GM12865 (cell line): Measurements from ENCODE around the gene WDR45B.

Experiments used
- DNase-seq: peaks from one replicate; pipeline ENCODE4 v3.0.0; 2010; ENCODE audit warnings: low read depth
- H3K4me3 ChIP-seq: 2 replicates; pipeline ENCODE4 v1.5.1; 2011; ENCODE audit warnings: mild to moderate bottlenecking, low read depth, low read length, control low read depth
- TF ChIP-seq, protein P1 (sequence below): IDR thresholded peaks from 2 replicates; pipeline ENCODE4 v1.5.1; 2011; ENCODE audit warnings: low read length, control low read depth, low read depth, inconsistent platforms; ENCODE audit not compliant: insufficient read depth; ENCODE audit errors: missing control alignments

The WDR45B gene

DNA sequence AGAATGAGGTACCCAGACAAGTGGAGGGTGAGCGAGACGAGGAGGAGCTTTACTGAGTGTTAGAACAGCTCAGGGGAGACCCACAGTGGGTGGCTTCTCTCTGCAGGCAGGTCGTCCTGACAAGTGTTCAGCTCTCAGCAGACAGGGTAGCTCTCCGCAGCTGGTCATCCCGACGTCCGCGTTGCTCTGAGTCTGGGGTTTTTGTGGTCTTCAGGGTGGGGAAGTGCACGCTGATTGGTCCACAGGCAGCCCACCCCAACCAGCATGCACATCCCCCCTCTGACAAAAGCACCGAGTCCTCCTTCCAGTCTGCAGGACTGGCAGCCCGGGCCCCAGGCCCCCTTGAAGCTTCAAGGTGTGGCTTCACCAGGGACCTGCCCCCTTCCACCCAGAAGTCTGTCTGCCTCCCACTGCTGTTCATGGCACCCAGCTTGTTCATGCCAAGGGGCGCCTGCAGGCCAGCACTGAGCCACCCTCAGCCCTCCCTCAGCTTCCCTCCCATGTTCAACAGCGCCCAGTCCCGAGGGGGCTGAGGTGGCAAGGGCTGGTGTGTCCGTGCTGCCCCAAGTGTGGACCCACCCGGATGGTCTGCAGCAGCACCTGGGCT lies 19.9 kb upstream of the WDR45B start:
- H3K4me3 ChIP-seq, result no peak overlapping the region
- TF ChIP-seq, protein P1, sequence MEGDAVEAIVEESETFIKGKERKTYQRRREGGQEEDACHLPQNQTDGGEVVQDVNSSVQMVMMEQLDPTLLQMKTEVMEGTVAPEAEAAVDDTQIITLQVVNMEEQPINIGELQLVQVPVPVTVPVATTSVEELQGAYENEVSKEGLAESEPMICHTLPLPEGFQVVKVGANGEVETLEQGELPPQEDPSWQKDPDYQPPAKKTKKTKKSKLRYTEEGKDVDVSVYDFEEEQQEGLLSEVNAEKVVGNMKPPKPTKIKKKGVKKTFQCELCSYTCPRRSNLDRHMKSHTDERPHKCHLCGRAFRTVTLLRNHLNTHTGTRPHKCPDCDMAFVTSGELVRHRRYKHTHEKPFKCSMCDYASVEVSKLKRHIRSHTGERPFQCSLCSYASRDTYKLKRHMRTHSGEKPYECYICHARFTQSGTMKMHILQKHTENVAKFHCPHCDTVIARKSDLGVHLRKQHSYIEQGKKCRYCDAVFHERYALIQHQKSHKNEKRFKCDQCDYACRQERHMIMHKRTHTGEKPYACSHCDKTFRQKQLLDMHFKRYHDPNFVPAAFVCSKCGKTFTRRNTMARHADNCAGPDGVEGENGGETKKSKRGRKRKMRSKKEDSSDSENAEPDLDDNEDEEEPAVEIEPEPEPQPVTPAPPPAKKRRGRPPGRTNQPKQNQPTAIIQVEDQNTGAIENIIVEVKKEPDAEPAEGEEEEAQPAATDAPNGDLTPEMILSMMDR, result no peak
- no peak for DNase-seq

DNA sequence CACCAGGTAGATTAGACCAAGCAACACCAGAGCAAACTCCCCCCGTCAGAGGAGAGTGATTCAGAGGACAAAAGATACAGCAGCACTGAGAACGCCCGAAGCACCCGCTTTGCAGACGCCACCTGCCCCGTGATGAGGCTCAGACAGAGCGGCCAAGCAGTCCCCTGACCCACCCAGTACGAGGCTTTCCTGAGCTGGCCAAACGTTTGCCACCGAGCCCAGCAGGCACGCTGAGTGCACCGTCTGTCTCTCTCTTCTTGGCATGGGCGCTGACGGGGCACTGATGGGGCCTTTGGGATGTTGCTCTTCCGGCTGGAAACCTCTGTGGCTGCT lies 19.4 kb upstream of the WDR45B start:
- H3K4me3 ChIP-seq, result no peak overlapping the region
- no peak for DNase-seq
- TF ChIP-seq, protein P1, result no peak

DNA sequence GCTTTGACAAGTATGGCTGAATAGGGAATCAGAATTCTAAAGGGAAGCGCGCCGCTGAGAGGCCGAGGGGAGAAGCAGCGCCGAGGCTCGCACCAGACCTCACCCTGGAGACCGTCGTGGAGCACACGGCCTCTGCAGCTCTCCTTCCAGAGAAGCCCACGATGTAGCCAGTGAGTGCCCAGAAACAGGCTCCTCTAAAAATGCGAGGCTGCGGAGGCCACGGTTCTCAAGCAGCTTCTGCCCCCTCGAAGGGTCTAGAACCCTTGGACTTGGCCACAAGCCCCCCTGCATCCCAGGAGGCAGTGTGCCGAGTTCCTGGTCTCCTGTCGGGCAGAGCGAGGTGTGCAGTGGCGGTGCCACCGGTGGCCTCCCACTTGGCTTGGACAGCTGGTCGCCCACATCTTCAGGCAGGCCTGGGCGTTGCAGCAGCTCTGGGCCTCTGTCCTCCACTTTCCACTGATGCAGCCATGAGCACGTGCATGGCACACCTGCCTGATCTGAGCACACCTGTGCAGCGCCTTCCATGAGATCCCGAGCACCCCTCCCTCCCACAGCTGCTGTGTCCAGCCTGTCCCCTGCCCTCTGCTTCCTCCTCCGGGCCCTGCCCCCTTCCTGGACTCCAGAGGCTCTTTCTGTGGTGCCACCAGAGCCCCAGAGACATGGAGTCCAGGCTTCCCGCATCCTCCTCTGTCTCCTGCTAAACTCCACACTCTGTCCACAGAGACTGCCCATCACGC lies 18.9 kb upstream of the WDR45B start:
- no peak for DNase-seq
- no peak overlapping the region for H3K4me3 ChIP-seq
- TF ChIP-seq, protein P1, result no peak

DNA sequence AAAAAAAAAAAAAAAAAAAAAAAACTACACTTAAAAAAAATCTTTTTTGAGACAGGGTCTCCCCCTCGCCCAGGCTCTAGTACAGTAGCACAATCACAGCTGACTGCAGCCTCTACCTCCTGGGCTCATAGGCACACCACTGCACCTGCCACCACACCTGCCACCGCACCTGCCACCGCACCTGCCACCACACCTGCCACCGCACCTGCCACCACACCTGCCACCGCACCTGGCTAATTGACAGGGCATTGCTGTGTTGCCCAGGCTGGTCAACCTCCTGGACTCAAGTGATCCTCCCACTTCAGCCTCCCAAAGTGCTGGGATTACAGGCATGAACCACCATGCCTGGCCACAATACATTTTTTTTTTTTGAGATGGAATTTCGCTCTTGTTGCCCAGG lies 17.6 kb upstream of the WDR45B start:
- DNase-seq, result no peak
- TF ChIP-seq, protein P1, result no peak
- H3K4me3 ChIP-seq, result no peak overlapping the region

DNA sequence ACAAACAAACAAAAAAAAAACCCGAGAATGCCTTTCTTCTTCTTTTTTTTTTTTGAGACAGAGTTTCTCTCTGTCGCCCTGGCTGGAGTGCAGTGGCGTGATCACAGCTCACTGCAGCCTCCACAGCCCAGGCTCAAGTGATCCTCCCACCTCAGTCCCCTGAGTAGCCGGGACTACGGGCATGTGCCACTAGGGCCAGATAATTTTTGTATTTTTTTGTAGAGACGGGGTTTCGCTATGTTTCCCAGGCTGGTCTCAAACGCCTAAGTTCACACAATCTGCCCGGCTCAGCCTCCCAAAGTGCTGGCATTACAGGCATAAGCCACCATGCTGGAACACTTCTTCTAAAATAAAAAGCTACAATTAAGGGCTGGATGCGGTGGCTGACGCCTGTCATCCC lies 17.0 kb upstream of the WDR45B start:
- TF ChIP-seq, protein P1, result no peak
- no peak for DNase-seq
- H3K4me3 ChIP-seq, result no peak overlapping the region

DNA sequence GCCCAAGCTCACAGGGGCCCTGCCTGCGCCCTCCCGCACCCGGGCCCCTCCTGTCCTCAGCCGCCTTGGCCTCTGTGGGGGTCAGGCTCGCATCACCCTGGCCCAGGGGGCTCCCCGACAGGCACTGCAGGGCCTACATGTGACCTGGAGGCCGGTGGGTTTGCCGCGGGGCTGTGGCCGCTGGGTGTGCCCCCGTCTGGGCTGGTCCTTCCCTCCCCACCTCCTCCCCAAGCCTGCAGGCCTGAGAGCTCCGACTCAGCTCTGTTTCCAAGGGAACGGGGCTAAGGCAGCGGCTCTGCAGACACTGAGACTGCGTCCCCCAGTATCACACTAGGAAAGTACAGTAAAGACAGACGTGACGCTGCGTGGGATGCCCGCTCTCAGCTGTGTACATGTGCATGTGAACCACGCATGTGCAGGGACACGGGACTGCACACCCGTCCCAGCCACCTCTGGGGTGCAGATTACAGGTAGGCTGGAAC lies 16.5 kb upstream of the WDR45B start:
- TF ChIP-seq, protein P1, result no peak
- no peak overlapping the region for H3K4me3 ChIP-seq
- no peak for DNase-seq

DNA sequence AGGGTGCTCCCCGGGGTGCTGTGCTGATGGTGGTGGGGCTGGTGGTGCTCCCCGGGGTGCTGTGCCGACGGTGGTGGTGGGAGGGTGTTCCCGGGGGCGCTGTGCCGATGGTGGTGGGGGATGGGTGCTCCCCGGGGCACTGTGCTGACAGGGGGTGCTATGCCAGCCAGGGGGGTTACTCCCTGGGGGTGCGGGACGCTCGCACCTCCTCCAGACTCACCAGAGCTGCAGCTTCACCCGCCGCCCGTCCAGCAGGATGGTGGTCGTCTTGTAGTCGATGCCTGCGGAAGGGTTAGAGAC lies 16.0 kb upstream of the WDR45B start:
- H3K4me3 ChIP-seq, result no peak overlapping the region
- DNase-seq, result no peak
- TF ChIP-seq, protein P1, result no peak
